Measurements from ENCODE around the gene PLIN3. TPM values are rescaled to one million over a fixed set of nuclear protein-coding genes. Genes with fewer than 3 reads are reported as not detected.
A peak's percentile ranks its signal among the peaks of the same experiment; 100 is the strongest.
"Not testable (repeated sequence)": the region's sequence is repeated elsewhere in the genome, so short reads cannot be mapped to it uniquely, and the experiment has no call there.

The PLIN3 gene
- total RNA-seq, 4 donors from 2014 or later = 18.5 to 66.3 (median 34.7) TPM

DNA sequence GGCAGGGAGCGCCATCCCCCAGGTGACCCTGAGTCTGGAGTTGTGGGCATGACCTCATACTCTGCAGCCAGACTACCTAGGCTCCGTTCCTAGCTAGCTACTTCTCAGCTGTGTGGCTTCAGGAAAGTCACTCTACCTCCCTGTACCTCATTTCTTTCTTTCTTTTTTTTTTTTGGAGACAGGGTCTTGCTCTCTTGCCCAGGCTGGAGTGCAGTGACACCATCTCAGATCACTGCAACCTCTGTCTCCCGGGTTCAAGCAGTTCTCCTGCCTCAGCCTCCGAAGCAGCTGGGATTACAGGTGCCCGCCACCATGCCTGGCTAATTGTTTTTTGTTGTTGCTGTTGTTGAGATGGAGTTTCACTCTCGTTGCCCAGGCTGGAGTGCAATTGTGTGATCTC lies 15.0 kb downstream of the PLIN3 start:
- 95 to 100% methylated on average over 2 to 4 of the region's 6 CpGs for WGBS, 2 donors (ENCODE audit: low coverage in 1 of 2)
- TF ChIP-seq POLR2AphosphoS5 (IDR thresholded peaks at IDR 0.05) (no peak), POLR2A (IDR thresholded peaks at IDR 0.05) (no peak), EP300 (IDR thresholded peaks at IDR 0.05) (no peak)
- TF ChIP-seq, protein P1, sequence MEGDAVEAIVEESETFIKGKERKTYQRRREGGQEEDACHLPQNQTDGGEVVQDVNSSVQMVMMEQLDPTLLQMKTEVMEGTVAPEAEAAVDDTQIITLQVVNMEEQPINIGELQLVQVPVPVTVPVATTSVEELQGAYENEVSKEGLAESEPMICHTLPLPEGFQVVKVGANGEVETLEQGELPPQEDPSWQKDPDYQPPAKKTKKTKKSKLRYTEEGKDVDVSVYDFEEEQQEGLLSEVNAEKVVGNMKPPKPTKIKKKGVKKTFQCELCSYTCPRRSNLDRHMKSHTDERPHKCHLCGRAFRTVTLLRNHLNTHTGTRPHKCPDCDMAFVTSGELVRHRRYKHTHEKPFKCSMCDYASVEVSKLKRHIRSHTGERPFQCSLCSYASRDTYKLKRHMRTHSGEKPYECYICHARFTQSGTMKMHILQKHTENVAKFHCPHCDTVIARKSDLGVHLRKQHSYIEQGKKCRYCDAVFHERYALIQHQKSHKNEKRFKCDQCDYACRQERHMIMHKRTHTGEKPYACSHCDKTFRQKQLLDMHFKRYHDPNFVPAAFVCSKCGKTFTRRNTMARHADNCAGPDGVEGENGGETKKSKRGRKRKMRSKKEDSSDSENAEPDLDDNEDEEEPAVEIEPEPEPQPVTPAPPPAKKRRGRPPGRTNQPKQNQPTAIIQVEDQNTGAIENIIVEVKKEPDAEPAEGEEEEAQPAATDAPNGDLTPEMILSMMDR (IDR thresholded peaks at IDR 0.05) = no peak
- Histone ChIP-seq H3K27me3 (no peaks in the 10 kb centered on the region), H3K36me3 (peaks cover 0 to 97% of the 10 kb centered on the region in 2 donors), H3K4me1 (no peaks in the 10 kb centered on the region), H3K27ac (no peak overlapping the region), H3K9me3 (no peaks in the 10 kb centered on the region), H3K4me3 (no peak overlapping the region)
- ATAC-seq = no peak

DNA sequence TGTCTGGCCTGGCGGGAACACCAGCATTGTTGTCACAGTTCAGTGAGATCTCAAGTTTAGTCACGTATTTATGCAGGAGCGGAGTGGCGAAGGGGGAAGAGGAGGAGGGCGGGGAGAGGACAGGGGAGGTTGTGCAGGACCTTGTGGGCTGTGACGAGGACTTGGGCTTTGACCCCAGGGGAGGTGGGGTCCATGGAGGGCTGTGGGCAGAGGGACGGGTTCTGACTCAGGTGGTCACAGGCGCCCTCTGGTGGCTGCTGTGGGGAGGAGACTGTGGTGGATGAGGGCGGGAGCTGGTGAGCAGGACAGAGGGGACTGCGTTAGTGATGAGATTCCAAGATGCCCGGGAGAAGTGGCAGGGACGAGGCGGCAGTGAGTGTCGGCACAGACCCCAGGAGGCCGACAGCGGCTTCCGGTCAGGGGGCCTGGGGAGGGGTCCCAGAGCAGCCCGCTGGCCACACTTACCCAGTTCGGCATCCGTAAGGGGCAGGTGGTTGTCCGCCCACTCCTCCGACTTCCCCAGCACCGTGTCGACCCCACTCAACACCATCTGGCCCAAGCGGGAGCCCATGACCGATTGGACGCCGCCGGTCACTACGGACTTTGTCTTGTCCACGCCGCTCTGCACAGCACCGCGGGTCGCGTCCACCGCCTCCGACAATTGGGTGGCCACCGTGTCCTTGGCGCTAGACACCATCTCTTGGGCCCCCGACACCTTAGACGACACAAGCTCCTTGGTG lies 15.7 kb downstream of the PLIN3 start:
- peak; percentile 78 for ATAC-seq
- Histone ChIP-seq H3K9me3 (no peaks in the 10 kb centered on the region), H3K4me3 (no peak overlapping the region), H3K4me1 (no peaks in the 10 kb centered on the region), H3K27ac (no peak overlapping the region), H3K36me3 (peaks cover 0 to 97% of the 10 kb centered on the region in 2 donors), H3K27me3 (no peaks in the 10 kb centered on the region)
- WGBS, 2 donors (ENCODE audit: low coverage in 1 of 2) = 54 to 60% methylated on average over 6 to 18 of the region's 42 CpGs
- TF ChIP-seq, protein P1 (IDR thresholded peaks at IDR 0.05) = peak in 3 of 4 experiments; percentile 85 to 92 (median 88)
- TF ChIP-seq EP300 (IDR thresholded peaks at IDR 0.05) = no peak

DNA sequence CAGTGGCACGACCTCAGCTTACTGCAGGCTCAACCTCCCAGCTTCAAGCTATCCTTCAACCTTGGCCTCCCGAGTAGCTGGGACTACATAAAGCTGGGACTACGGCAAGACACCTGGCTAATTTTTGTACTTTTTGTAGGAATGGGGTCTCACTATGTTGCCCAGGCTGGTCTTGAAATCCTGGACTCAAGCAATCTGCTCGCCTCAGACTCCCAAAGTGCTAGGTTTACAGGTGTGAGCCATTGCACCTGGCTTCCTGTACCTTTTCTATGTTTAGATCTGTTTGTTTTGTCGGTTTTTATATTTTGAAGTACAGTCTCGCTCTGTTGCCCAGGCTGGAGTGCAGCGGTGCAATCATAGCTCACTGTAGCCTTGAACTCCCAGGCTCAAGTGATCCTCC lies 18.4 kb downstream of the PLIN3 start:
- no peak for TF ChIP-seq EP300 (IDR thresholded peaks at IDR 0.05)
- ATAC-seq = no peak
- WGBS, 2 donors (ENCODE audit: low coverage in 1 of 2) = 93 to 96% methylated on average over 7 of the region's 7 CpGs

DNA sequence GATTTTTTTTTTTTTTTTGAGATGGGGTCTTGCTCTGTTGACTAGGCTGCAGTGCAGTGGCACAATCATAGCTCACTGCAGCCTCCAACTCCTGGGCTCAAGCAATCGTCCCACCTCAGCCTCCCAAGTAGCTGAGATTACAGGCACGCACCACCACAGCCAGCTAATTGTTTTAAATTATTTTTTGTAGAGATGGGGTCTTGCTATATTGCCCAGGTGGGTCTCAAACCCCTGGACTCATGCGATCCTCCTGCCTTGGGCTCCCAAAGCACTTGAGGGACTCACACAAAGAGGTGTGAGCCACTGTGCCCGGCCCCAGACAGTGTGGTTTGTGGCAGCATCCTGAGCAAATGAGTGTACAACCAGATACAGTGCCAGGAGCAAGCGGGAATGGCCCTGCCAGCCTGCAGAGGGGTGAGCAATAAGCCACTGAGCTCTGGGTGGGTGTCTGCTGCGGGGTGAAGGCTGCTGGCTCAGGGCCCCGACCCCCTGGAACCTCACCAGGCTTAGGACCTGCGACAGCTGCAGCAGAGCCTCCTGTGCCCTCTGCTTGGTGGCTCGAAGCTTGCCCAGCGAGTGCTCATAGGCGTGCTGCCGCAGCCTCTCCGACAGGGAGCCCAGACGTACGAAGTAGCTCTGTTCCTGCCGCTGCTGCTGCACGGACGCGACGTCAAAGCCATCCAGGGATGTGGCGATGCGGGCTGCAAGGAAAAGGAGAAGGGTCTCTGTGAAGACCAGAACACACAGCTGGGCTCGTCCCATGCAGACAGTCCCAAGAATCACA lies 20.1 kb downstream of the PLIN3 start:
- TF ChIP-seq POLR2AphosphoS5 (IDR thresholded peaks at IDR 0.05) (no peak), POLR2A (IDR thresholded peaks at IDR 0.05) (no peak)
- TF ChIP-seq, protein P1 (IDR thresholded peaks at IDR 0.05) = no peak
- H3K36me3 ChIP-seq = peaks cover 0 to 95% of the 10 kb centered on the region in 2 donors
- no peak overlapping the region for H3K4me3 ChIP-seq
- H3K27me3 ChIP-seq = no peaks in the 10 kb centered on the region
- no peaks in the 10 kb centered on the region for H3K4me1 ChIP-seq
- no CpG with 5 or more reads among the region's 23 CpGs for WGBS, 2 donors (ENCODE audit: low coverage in 1 of 2)
- H3K9me3 ChIP-seq = no peaks in the 10 kb centered on the region
- no peak overlapping the region for H3K27ac ChIP-seq
- ATAC-seq = no peak

More for the DNA sequence above, 18.4 kb downstream of the PLIN3 start:
- H3K36me3 ChIP-seq = peaks cover 0 to 95% of the 10 kb centered on the region in 2 donors
- no peaks in the 10 kb centered on the region for H3K27me3 ChIP-seq
- no peaks in the 10 kb centered on the region for H3K9me3 ChIP-seq
- no peaks in the 10 kb centered on the region for H3K4me1 ChIP-seq
- H3K27ac ChIP-seq = no peak overlapping the region
- H3K4me3 ChIP-seq = no peak overlapping the region

DNA sequence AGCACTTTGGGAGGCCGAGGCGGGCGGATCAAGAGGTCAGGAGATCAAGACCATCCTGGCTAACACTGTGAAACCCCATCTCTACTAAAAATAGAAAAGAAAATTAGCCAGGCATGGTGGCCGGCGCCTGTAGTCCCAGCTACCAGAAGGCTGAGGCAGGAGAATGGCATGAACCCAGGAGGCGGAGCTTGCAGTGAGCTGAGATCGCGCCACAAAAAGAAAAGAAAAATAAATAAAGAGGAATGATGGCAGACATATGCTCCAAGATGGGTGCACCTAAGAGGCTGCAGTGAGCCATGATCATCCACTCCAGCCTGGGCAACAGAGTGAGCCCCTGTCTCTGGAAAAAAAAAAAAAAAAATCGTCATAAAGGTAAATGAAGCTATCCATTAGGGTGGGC lies 21.5 kb downstream of the PLIN3 start:
- not testable (repeated sequence) for ATAC-seq, H3K4me3 ChIP-seq, H3K27me3 ChIP-seq, H3K4me1 ChIP-seq, H3K9me3 ChIP-seq
- WGBS, 2 donors (ENCODE audit: low coverage in 1 of 2) = 43% methylated on average over 7 of the region's 9 CpGs; no CpG with 5 or more reads in 1 of the 2 donors
- Histone ChIP-seq H3K36me3 (peaks cover 0 to 93% of the 10 kb centered on the region in 2 donors), H3K27ac (peak overlapping the region in 2 of 4 donors; percentile 56 to 67)

All from gastroesophageal sphincter (tissue), 4 donors.